ENCODE measurements around the gene SAPCD2. TPM values are rescaled to one million over a fixed set of nuclear protein-coding genes. Genes with fewer than 3 reads are reported as not detected.

Gene SAPCD2
- total and polyA plus RNA-seq, 10 donors: 0.76 to 6.5 (median 2.4) TPM

GRCh38 chr9:137116027-137116507 is 45.7 kb upstream of the SAPCD2 start:
- no peaks in the 10 kb centered on the region for H3K9me3 ChIP-seq
- no peak overlapping the region for H3K4me3 ChIP-seq
- WGBS, 5 donors: 68 to 89% (median 78%) methylated on average over 5 to 6 of the region's 6 CpGs
- no peak for TF ChIP-seq POLR2A (IDR thresholded peaks at IDR 0.05)
- TF ChIP-seq POLR2AphosphoS5 (IDR thresholded peaks at IDR 0.05): no peak
- no peak for TF ChIP-seq CTCF (IDR thresholded peaks at IDR 0.05 in 8 of 11, conservative IDR thresholded peaks at IDR 0.05 in 3 of 11)
- no peak for DNase-seq
- intact Hi-C loops (cut with DNase I; ENCODE audit: low total_unique reads): loop anchor here (5.0 kb wide), 1 partner anchor 106 kb away; the partner anchor contains the start of gene RNF208
- H3K36me3 ChIP-seq: peaks cover 0 to 24% (median 18%) of the 10 kb centered on the region in 6 donors
- no peak overlapping the region for H3K27ac ChIP-seq
- H3K4me1 ChIP-seq: peaks cover 8 to 49% (median 25%) of the 10 kb centered on the region in 6 donors
- no peaks in the 10 kb centered on the region for H3K27me3 ChIP-seq (replicated peaks in 1 of 7)

GRCh38 chr9:137115394-137116026 is 45.2 kb upstream of the SAPCD2 start:
- Histone ChIP-seq H3K4me1 (peaks cover 8 to 43% (median 22%) of the 10 kb centered on the region in 6 donors), H3K4me3 (peak overlapping the region in 5 of 8 donors; percentile 64 to 94 (median 79)), H3K27ac (peak overlapping the region in 1 of 8 donors; percentile 79), H3K9me3 (no peaks in the 10 kb centered on the region), H3K36me3 (peaks cover 0 to 30% (median 23%) of the 10 kb centered on the region in 6 donors), H3K27me3 (replicated peaks in 1 of 7) (no peaks in the 10 kb centered on the region)
- TF ChIP-seq POLR2A (IDR thresholded peaks at IDR 0.05) (no peak), POLR2AphosphoS5 (IDR thresholded peaks at IDR 0.05) (no peak), CTCF (IDR thresholded peaks at IDR 0.05 in 8 of 11, conservative IDR thresholded peaks at IDR 0.05 in 3 of 11) (no peak)
- intact Hi-C loops (cut with DNase I; ENCODE audit: low total_unique reads): loop anchor here (5.0 kb wide), 1 partner anchor 107 kb away; the partner anchor contains the start of gene RNF208
- 82 to 89% (median 85%) methylated on average over 10 to 21 of the region's 21 CpGs for WGBS, 5 donors
- no peak for DNase-seq

- TF ChIP-seq CTCF (IDR thresholded peaks at IDR 0.05 in 8 of 11, conservative IDR thresholded peaks at IDR 0.05 in 3 of 11): peak in 1 of 11 experiments; percentile 9
- TF ChIP-seq POLR2A (IDR thresholded peaks at IDR 0.05): no peak
- TF ChIP-seq POLR2AphosphoS5 (IDR thresholded peaks at IDR 0.05): peak; percentile 77 to 78 (median 77)
- Histone ChIP-seq H3K27ac (peak within 1 kb of the TSS in 6 of 8 donors; percentile 43 to 81 (median 74)), H3K36me3 (peaks cover 0 to 37% (median 30%) of the 10 kb centered on the region in 6 donors), H3K4me1 (peaks cover 8 to 43% (median 22%) of the 10 kb centered on the region in 6 donors), H3K27me3 (replicated peaks in 1 of 7) (no peaks in the 10 kb centered on the region), H3K4me3 (peak within 1 kb of the TSS; percentile 64 to 94 (median 74)), H3K9me3 (no peaks in the 10 kb centered on the region)
- 3 to 12% (median 8%) methylated on average over 13 to 70 of the region's 70 CpGs for WGBS, 5 donors
- peak; percentile 96 for DNase-seq
- intact Hi-C loops (cut with DNase I; ENCODE audit: low total_unique reads): loop anchor here (5.0 kb wide), 1 partner anchor 107 kb away; the partner anchor contains the start of gene RNF208
Observed at GRCh38 chr9:137114613-137115393, 44.4 kb upstream of the SAPCD2 start, which contains the start of gene DPP7. Gene DPP7, minus strand, starts transcription at chr9:137114733. Its CDS starts 20 bp downstream, at chr9:137114713.

All from spleen (tissue), 11 donors.